Measurements from ENCODE around the gene HSPA6. TPM values are rescaled to one million over a fixed set of nuclear protein-coding genes. Genes with fewer than 3 reads are reported as not detected.
"Not testable (repeated sequence)": the region's sequence is repeated elsewhere in the genome, so short reads cannot be mapped to it uniquely, and the experiment has no call there.

The HSPA6 gene
- total and polyA plus RNA-seq, 12 donors: 0.61 to 12.8 (median 3.7) TPM

DNA sequence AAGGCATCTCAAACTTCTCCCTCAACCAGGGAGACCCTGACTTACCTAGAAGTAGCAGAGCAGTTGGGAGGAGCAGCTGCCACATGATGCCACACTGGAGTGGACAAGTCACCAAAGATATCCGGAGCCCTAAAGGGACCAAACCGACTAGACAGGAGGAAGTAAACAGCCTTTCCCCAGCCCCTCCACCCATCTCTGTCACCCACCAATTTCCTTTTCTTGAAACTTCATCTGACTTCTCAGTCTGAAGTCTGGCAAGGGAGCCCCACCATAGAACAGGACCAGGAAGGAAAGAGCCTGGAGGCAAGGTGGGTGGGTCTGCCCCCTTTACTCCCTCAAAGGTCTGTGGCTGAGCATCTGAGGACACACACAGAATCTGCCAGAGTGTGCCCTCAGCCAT, 25.3 kb downstream of the HSPA6 start, which contains the start of gene FCGR3A:
Gene FCGR3A (minus strand): TSS at position 167 of the 400 bp plus-strand sequence. CDS start 82 bp downstream, at position 85.
- DNase-seq: peak in 1 of 7 donors; percentile 12
- Histone ChIP-seq H3K27ac (peak within 1 kb of the TSS in 3 of 5 donors; percentile 32 to 72 (median 44)), H3K27me3 (no peaks in the 10 kb centered on the region), H3K36me3 (replicated peaks in 1 of 2) (no peaks in the 10 kb centered on the region), H3K4me1 (replicated peaks in 1 of 2) (no peaks in the 10 kb centered on the region), H3K9me3 (replicated peaks in 1 of 3) (no peaks in the 10 kb centered on the region), H3K4me3 (peak within 1 kb of the TSS in 1 of 4 donors; percentile 19)
- 43 to 67% (median 46%) methylated on average over 2 of the region's 2 CpGs for WGBS, 4 donors
- intact Hi-C loops (cut with DNase I): no loop called here
- no peak for TF ChIP-seq POLR2A (IDR thresholded peaks at IDR 0.05)
- TF ChIP-seq, protein P1, sequence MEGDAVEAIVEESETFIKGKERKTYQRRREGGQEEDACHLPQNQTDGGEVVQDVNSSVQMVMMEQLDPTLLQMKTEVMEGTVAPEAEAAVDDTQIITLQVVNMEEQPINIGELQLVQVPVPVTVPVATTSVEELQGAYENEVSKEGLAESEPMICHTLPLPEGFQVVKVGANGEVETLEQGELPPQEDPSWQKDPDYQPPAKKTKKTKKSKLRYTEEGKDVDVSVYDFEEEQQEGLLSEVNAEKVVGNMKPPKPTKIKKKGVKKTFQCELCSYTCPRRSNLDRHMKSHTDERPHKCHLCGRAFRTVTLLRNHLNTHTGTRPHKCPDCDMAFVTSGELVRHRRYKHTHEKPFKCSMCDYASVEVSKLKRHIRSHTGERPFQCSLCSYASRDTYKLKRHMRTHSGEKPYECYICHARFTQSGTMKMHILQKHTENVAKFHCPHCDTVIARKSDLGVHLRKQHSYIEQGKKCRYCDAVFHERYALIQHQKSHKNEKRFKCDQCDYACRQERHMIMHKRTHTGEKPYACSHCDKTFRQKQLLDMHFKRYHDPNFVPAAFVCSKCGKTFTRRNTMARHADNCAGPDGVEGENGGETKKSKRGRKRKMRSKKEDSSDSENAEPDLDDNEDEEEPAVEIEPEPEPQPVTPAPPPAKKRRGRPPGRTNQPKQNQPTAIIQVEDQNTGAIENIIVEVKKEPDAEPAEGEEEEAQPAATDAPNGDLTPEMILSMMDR (IDR thresholded peaks at IDR 0.05): no peak

DNA sequence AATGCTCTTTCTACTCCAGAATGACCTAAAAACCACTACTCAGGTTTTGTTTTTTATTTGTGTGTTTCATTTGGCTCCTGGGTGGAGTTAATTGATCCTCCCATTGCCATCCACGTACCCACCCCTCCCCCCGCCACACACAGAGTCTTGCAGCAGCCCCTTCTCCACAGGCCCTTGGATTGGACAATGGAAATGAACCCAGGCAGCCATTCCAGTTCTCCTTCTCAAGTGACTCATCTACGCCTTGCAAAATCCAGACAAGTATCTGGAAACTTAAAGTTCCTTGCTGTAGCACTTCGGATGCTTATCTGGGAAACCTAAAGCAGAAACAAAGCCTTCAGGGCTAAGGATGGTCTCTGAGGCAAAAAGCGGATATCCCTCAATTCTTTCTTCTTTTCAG, 26.6 kb downstream of the HSPA6 start:
- H3K9me3 ChIP-seq (replicated peaks in 1 of 3); intact Hi-C loops (cut with DNase I); H3K4me1 ChIP-seq (replicated peaks in 1 of 2); H3K4me3 ChIP-seq; H3K27ac ChIP-seq; H3K27me3 ChIP-seq; H3K36me3 ChIP-seq (replicated peaks in 1 of 2): not testable (repeated sequence)
- 71 to 82% (median 81%) methylated on average over 4 to 5 of the region's 5 CpGs for WGBS, 4 donors
- peak in 1 of 7 donors; percentile 8 for DNase-seq

DNA sequence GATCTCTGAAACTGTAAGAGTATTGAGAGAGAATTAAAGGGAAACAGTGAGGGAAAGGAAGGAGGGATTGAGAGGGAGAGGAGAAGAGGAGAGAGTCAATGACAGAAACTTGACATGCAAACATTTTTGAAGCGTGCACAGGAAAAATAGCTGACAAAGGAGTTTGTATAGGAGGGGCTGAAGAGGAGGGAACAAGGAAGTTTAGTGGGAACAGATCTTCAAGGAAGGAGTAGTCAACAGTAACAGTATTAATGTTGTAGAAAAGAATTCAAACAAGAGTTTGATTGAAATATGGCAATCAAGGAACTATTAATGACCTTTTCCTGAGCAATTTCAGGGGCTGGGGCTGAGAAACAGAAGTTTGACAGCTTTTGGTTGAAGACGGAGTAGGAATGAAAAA, 29.3 kb downstream of the HSPA6 start:
- H3K4me3 ChIP-seq; H3K27ac ChIP-seq; H3K4me1 ChIP-seq (replicated peaks in 1 of 2); H3K9me3 ChIP-seq (replicated peaks in 1 of 3); H3K27me3 ChIP-seq; DNase-seq; H3K36me3 ChIP-seq (replicated peaks in 1 of 2); intact Hi-C loops (cut with DNase I): not testable (repeated sequence)
- 61 to 74% (median 68%) methylated on average over 1 to 2 of the region's 2 CpGs for WGBS, 4 donors

DNA sequence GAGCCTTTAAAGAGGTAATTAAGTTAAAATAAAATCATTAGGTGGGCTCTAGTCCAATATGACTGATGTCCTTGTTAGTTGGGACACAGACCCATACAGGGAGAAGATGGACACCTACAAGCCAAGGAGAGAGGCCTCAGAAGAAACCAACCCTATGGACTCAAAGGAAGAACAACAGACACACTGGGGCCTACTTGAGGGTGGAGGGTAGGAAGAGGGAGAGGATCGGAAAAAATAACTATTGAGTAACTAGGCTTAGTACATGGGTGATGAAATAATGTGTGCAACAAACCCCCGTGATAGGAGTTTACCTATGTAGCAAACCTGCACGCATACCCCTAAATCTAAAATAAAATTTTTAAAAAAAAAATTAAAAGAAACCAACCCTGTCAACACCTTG, 30.0 kb downstream of the HSPA6 start:
- H3K9me3 ChIP-seq (replicated peaks in 1 of 3); H3K4me1 ChIP-seq (replicated peaks in 1 of 2); DNase-seq; H3K36me3 ChIP-seq (replicated peaks in 1 of 2); intact Hi-C loops (cut with DNase I); H3K4me3 ChIP-seq; H3K27me3 ChIP-seq: not testable (repeated sequence)
- WGBS, 4 donors: 73 to 83% (median 79%) methylated on average over 3 of the region's 3 CpGs
- peak overlapping the region in 2 of 5 donors; percentile 47 to 82 for H3K27ac ChIP-seq

DNA sequence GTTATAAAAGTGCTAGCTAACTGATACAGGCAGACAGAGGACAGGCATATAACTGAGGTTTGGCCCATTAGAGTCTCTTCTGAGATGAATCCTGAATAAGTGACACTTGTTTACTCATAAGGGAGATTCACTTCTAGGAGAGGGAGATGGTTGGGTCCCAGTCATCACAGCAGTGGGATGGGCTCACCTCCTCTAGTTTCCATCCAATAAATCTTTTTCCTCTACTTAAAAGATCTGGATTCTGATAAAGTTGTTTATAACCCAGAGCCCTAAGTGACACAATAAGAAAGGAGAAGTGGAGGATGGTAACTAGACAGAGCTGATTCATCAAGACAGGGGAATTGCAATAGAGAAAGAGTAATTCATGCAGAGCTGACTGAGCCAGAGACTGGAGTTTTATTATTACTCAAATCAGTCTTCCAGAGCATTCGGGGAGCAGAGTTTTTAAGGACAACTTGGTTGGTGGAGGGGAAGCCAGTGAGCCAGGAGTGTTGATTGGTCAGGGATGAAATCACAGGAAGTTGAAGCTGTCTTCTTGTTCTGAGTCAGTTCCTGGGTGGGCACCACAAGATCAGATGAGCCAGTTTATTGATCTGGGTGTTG, 30.6 kb downstream of the HSPA6 start:
- 18 to 33% (median 33%) methylated on average over 1 of the region's 1 CpG for WGBS, 4 donors
- intact Hi-C loops (cut with DNase I); H3K4me1 ChIP-seq (replicated peaks in 1 of 2); H3K9me3 ChIP-seq (replicated peaks in 1 of 3); H3K4me3 ChIP-seq; H3K27me3 ChIP-seq; H3K36me3 ChIP-seq (replicated peaks in 1 of 2); DNase-seq: not testable (repeated sequence)
- H3K27ac ChIP-seq: peak overlapping the region in 2 of 5 donors; percentile 47 to 82

DNA sequence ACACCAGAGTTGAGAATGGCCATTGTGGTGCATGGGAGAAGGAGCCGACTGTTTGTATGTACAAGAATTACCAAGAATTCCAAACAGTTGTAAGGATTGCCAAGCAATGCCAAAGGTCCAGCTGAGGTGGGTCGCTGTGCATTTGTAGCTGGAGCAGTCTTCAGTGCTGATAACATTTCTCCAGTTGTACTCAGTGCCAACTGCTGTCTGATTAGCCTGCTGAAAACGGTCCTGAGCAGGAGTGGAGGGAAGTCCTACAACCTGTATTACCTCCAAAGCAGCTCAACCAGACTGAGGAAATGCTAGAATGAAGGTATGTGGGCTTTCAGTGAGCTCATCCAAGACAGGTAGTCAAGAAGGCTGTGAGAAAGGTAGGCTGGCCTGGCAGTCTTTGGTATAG, 31.8 kb downstream of the HSPA6 start:
- H3K27ac ChIP-seq; H3K36me3 ChIP-seq (replicated peaks in 1 of 2); H3K4me1 ChIP-seq (replicated peaks in 1 of 2); H3K4me3 ChIP-seq; intact Hi-C loops (cut with DNase I); H3K9me3 ChIP-seq (replicated peaks in 1 of 3); DNase-seq; H3K27me3 ChIP-seq: not testable (repeated sequence)
- WGBS, 4 donors: 50 to 69% (median 63%) methylated on average over 3 of the region's 3 CpGs

DNA sequence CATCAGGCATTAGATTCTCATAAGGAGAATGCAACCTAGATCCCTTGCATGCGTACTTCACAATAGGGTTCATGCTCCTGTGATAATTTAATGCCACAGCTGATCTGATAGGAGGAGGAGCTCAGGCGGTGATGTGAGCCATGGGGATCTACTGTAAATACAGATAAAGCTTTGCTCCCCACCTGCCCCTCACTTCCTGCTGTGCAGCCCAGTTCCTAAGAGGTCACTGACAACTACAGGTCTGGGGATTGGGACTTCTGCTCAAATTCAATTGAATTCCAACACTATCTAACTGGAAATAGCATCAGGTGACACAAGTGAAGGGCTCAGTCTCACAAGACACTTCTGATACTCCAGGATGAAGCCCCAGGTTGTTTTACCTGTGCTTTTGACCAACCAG, 32.6 kb downstream of the HSPA6 start:
- intact Hi-C loops (cut with DNase I); H3K9me3 ChIP-seq (replicated peaks in 1 of 3); H3K36me3 ChIP-seq (replicated peaks in 1 of 2); H3K4me3 ChIP-seq; H3K4me1 ChIP-seq (replicated peaks in 1 of 2); H3K27me3 ChIP-seq; DNase-seq; H3K27ac ChIP-seq: not testable (repeated sequence)
- WGBS, 4 donors: 40 to 80% (median 78%) methylated on average over 1 to 2 of the region's 2 CpGs; no CpG with 5 or more reads in 1 of the 4 donors

DNA sequence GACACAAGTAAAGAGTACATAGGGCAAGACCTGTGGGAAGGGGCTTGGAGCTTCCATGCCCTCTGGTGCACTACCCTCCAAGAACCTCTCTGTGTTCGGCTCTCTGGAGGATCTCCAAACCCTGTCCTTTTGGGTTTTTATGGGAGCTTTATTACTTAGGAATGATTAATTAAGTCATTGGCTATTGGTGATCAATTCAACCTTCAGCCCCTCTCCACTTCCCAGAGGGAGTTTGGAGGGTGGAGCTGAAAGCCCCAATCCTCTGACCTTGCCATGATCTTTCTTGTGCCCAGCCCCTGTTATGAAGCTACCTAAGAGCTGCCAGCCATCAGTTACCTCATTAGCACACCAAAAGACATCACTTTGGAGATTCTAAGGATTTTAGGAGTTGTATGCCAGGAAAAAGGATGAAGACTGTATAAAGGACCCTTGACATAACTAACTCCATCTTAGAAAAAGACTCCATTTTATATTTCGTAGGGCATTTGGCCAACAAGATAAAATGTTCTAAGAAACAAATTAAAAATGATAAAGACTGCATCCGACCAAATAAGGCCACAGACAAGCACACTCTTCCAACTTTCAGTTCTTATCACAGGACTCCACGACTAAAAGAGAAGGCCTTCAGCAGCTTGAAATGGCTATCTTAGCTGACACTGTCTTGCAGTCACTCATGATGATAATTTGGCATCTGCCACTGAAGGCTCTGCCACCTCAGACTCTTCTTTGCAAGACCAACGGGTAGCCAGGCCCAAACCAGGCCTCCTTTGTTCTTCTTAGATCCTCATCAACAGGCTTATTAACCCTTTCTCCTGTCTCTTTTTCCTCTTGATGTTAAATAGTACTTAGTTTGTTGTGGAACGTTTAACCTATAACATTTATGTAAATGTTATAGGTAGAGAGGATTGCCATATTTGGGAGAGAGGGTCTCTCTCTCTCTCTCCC, 33.4 kb downstream of the HSPA6 start:
- H3K27me3 ChIP-seq; H3K4me1 ChIP-seq (replicated peaks in 1 of 2): not testable (repeated sequence)

More for the DNA sequence above, 33.4 kb downstream of the HSPA6 start:
- WGBS, 4 donors: 57 to 76% (median 62%) methylated on average over 4 to 5 of the region's 6 CpGs
- intact Hi-C loops (cut with DNase I); H3K9me3 ChIP-seq (replicated peaks in 1 of 3); DNase-seq; H3K27ac ChIP-seq; H3K36me3 ChIP-seq (replicated peaks in 1 of 2); H3K4me3 ChIP-seq: not testable (repeated sequence)

Data from adrenal gland (tissue), 12 donors.